GM21528 (cell line): ENCODE measurements around the gene PIWIL4.

ENCODE experiments used
- ATAC-seq: cut with Tn5 transposase; IDR thresholded peaks from one replicate; pipeline ENCODE4 v1.9.1; 2021; ENCODE audit warnings: mild to moderate bottlenecking, moderate library complexity; ENCODE audit not compliant: unreplicated experiment, low FRiP score

Gene PIWIL4

DNA sequence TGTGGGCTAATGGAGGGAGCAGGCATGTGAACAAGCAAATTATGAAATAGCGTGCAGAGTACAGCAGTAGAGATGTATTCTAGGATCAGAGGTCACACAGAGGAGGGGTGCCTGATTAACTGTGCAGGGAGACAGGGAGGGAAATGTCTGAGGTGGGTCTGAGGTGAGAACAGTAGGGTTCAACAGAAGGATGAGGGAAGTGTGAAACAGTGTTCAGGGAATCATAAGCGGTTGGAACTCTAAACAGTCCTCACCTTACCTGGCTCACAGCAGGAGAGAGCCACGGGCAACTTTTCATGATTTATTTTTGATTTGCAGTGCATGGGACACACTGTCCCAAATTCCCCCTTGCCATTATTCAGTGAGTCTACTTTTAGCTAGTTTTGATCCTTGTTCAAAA, 90.5 kb downstream of the PIWIL4 start:
- no peak for ATAC-seq

DNA sequence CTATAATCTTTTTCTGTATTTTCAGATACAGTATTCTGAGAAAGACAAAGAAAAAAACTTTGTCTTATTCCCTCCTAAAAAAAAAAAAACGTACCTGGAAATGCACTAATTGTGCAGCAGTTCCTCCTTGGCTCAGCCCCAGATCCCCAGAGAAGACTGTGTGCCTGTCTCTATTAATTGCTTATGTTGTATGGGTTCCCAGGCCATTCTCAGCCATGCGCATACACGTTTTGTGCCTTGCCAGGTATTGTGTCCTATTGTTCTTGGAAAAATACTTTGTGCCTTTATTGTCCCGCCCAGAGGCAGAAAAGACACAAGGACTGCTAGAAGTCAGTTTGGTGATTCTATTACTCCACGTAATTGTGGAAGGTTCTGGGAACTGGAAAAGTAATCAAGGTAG, 91.2 kb downstream of the PIWIL4 start:
- ATAC-seq: no peak

DNA sequence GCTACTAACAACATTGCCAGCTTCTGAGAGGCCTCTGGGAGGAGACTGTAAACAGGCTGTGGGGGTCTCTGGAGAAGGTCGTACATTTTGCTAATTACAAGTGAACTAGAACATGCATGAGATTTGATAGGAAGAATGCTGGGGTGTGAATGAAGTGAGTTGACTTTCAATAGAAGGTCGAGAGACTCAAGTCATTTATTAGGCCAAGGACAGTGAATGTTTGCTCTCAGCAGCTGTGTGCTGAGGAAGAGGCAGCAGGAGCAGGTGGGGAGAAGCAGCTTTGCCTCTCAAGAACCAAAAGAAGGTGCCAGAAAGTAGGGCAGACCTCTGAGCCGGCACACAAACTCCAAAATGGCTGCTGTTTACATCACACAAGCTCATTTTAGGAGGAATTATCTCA, 91.7 kb downstream of the PIWIL4 start:
- ATAC-seq: no peak

DNA sequence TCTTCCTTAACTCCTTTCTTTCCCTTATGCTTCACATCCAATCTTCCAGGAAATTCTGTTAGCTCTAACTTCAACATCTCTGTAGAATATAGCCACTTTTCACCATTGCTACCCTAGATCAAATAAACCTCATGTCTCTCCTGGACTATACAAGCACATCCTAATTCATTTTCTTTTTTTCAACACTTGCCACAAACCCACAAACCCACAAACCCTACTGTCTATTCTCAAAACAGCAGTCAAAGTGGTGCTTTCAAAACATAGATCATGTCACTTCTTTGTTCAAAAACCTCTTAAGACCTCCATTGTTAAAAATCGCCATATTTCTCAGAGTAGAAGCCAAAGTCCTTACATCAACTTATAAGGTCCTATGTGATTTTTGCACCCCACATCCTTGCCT, 94.3 kb downstream of the PIWIL4 start:
- no peak for ATAC-seq

DNA sequence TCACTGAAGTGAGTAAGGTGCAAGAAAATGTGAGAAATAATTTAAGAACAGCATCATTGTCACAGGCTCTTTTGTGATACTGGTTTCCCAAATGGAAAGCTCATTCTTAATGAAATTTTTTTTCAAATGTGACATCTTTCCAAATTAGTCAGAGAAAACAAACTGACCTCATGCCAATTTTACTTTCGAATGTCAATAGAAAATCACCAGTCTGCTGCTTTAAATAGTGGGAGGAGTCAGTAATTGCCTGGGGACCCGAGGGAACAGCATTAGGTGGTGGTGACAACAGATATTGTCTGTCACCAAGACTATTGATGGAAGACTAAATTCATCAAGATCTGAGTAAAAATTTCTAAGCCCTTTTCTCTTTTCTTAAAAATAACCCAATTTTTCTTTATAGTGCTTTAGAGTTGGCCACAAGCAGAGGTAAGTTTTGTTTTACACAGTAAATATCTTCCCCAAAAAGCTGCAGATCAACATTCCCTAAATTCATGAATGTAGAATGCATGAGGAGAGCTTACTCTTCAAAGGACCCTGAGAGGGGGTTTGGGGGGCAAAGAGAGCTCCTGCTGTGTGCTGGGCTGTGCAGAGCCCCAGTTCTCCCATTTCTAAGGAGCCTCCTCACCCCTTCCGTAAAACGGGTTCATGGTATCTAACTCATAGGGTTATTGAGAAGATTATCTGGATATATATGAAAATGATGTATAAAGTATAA, 95.1 kb downstream of the PIWIL4 start:
- no peak for ATAC-seq

DNA sequence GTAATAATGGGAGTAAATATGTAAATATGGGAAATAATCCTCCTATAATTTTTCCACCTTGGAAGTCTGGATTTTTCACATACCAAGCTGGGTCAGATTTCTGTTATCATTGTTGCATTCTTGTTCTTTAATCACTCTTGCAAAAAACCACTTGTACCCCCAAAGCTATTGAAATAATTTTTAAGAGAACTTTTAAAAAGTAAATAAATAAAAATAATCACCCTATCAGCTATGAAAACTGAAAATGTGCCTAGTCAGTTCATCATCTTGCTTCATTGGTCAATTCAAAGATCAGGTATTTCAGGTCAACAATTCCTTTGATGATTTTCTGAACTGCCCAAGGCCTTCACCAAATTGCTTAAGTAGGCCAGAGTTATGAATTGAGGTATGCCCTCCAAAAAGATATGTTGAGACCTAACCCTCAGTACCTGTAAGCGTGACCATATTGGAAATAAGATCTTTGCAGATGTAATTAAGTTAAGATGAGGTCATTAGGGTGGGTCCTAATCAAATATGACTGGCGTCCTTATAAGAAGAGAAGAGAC, 95.8 kb downstream of the PIWIL4 start:
- ATAC-seq: no peak

DNA sequence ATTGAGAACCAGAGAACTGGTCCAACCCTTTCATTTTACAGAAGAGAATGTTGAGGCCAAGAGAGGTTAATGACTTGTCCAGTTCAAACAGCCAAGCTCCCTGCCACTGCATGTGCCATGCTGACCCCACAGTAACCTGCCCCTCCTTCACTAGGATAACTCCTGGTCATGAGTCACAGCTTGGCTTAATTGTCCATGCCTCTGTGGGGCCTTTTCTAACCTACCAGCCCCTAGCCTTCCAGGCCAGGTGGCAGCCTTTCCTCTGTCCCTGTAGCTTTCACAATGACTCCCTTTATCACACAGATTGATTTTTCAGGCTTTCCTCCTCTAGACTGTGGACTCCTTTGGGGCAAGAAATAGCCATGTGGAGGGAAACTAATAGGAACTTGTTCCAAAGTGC, 97.2 kb downstream of the PIWIL4 start:
- ATAC-seq: no peak

DNA sequence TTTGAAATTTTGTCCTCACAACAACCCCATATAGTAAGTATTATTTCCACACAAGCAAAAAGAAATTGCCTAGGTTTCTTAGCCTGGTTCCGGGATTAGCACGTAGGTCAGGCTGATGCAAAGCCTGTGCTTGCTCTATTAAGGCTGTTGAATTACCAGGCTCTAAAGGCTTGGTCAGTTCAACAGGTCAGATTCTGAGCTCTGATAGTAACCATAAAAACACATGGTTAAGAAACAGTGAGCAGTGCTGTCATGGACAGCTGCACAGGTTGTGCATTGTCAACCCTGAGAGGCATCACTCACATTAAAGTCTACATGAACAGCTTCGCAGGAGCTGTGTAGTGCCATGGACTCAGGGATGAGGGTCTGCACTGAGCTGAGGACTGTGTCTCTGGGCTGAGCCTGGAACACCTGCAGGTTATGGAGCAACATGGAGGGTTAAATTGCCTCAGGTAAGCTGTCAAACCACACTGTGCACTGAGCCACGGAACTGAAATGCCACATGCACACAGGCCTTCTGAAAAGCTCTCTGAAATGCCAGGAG, 98.0 kb downstream of the PIWIL4 start:
- ATAC-seq: no peak

DNA sequence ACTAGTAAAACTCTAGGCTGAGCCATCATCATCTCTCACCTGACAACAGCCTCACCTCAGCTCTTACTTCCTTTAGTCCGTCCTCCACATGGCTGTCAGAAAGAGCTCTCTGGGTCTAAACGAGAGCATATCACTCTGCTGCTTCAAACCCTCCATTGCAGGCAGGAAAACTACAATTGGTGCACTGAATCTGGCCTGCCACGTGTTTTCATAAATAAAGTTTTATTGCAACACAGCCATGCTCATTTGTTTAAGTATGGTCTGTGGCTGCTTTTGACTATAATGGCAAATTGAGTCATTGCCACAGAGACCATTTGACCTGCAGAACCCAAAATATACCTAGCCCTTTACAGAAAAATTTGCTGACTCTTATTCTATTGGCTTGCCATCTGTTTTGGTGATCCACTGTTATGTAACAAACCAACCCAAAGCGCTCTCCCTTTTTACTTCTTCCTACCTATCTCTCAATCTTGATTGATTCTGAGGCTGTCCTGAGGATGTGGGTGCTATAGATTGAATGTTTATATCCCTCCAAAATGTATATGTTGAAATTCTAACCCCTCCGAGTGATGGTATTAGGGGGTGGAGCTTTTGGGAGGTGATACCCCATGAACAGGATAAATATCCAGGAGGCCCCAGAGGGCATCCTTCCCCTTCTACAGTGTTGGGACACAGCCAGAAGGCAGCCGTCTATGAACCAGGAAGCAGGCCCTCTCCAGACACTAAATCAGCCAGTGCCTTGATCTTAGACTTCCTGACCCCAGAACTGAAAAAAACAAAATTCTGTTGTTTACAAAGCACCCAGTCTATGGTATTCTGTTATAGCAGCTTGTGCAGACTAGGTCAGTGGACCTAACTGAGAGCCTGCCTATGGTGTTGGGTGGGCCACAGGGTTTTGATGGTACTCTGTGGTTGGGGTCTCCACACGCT, 99.9 kb downstream of the PIWIL4 start:
- ATAC-seq: no peak

DNA sequence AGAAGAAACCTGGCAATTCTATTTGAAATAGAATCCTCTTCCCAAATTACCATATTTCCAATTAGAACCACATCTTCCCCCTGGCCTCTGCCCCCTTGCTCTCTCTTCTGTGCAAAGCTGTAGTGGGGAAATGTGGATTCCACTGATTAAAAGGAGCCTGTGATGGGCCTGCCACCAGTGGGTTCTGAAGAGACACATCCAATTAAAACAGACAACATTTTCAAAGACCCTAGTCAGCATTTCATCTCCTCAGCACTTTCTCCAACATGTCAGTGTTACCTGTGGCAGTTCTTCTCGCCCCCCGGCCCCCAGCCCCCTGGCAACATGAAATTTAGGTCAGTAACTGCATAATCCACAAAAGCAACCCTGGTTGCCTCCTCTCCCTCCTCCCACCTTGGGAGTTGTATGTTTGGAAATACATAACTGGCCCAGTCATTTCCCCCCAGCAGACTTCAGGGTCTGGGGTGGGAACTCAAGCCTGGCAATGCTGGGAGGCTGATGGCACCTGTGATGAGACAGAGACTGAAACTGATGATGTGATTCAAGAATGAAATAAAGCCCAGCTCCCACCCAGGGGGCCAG, 101.1 kb downstream of the PIWIL4 start:
- ATAC-seq: no peak

DNA sequence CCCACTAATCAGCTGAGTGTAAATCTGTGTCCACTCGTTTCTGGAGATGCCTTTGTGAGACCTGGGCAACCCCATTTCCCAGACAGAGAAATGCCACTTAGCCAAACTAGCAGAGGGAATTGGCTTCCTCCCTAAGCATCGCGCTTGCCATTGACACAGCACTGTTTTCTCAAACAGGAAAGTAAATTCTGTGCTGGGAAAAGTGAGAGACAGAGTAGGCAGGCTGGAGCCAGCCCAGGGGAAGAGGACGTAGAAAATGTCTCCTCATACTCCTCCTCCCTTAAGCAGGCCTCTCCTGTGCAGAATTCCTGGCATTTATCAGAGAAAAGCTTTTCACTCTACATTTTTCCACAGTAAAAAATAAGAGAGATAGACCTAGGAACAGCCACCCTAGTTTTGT, 101.9 kb downstream of the PIWIL4 start:
- ATAC-seq: no peak
